Measurements from ENCODE around the gene UNC5C. TPM values are rescaled to one million over a fixed set of nuclear protein-coding genes. Genes with fewer than 3 reads are reported as not detected.

UNC5C gene
- total and polyA plus RNA-seq, 2 of the 8 experiments (the other 6 are each of a cell fraction or from before 2014, with no cell fraction given): 0.30 to 1.3 TPM

DNA sequence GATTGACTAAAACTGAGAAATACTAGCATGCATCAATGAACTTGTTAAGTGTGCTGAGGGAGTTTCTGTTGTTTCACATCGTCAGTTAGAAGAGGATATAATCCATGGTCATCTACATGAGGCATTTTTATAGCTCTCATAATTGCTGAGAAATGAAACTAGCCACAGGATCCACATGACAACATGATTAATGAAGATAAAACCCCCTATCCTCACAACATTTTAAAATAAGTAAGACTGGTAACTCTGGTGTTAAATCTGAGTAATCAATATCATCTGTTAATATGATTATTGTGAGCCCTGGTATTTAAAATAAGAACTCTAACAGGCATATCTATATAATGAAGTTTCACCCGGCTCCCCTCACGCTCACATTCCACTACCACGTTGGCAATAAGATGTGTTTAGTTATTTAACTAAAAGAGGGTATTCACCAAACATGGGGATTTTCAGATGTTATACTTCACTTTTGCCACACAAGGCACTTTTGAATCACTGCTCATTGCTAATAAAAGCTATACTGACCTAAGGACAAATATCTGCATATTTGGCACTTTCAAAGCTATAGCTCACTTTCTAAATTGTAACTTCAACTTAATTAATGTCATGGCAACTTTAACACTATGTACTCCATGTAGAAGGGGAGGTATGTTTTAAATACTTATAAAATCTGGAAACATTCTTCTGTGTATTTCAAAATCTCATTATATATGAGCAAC, 6.7 kb downstream of the UNC5C start (continued):
- TF ChIP-seq, protein P1, sequence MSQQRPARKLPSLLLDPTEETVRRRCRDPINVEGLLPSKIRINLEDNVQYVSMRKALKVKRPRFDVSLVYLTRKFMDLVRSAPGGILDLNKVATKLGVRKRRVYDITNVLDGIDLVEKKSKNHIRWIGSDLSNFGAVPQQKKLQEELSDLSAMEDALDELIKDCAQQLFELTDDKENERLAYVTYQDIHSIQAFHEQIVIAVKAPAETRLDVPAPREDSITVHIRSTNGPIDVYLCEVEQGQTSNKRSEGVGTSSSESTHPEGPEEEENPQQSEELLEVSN (IDR thresholded peaks at IDR 0.05): no peak
